Coronary artery (tissue), 2 donors: ENCODE measurements around the gene ZNF320.
A peak's percentile ranks its signal among the peaks of the same experiment; 100 is the strongest.
"Not testable (repeated sequence)": the region's sequence is repeated elsewhere in the genome, so short reads cannot be mapped to it uniquely, and the experiment has no call there.

Experiments
- DNase-seq: peaks from one replicate; pipeline ENCODE4 v3.0.0-alpha.2; 2017; ENCODE audit warnings: low spot score
- H3K27ac ChIP-seq, 2 donors: fragments of 200-600 bp; sonication (generic); one replicate each; pipeline ENCODE4 v1.5.1; 2016 to 2019
- H3K4me3 ChIP-seq: fragments of 200-600 bp; sonication (generic); 2 replicates; pipeline ENCODE4 v1.5.1; 2016; ENCODE audit warnings: mild to moderate bottlenecking, moderate library complexity
- TF ChIP-seq, protein P1 (sequence below): fragments of 200-600 bp; sonication (generic); IDR thresholded peaks from one replicate; pipeline ENCODE4 v1.5.1; 2019; ENCODE audit warnings: antibody characterized with exemption

ZNF320 gene

DNA sequence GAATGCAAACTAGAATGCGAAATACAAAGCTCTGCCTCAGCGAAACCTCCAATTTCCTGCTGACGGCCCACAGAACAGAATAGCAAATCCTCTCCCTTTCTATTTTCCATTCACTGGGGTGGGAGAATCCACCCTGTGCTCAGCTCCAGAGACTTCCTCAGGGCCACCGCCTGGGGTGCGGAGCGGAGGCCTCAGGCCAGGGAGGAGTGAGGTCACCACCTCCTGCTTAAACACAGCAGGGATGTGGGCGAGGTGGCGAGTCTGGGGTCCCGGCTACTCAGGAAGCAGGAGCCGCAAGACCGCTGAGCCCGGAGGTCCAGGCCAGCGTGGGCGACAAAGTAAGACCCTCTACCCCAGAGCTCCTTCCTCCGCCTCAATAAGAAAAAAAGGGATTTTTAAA lies 666 bp upstream of the ZNF320 start:
- H3K4me3 ChIP-seq: peak overlapping the region; percentile 96
- TF ChIP-seq, protein P1, sequence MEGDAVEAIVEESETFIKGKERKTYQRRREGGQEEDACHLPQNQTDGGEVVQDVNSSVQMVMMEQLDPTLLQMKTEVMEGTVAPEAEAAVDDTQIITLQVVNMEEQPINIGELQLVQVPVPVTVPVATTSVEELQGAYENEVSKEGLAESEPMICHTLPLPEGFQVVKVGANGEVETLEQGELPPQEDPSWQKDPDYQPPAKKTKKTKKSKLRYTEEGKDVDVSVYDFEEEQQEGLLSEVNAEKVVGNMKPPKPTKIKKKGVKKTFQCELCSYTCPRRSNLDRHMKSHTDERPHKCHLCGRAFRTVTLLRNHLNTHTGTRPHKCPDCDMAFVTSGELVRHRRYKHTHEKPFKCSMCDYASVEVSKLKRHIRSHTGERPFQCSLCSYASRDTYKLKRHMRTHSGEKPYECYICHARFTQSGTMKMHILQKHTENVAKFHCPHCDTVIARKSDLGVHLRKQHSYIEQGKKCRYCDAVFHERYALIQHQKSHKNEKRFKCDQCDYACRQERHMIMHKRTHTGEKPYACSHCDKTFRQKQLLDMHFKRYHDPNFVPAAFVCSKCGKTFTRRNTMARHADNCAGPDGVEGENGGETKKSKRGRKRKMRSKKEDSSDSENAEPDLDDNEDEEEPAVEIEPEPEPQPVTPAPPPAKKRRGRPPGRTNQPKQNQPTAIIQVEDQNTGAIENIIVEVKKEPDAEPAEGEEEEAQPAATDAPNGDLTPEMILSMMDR: no peak
- peak overlapping the region; percentile 73 to 95 for H3K27ac ChIP-seq
- DNase-seq: no peak

DNA sequence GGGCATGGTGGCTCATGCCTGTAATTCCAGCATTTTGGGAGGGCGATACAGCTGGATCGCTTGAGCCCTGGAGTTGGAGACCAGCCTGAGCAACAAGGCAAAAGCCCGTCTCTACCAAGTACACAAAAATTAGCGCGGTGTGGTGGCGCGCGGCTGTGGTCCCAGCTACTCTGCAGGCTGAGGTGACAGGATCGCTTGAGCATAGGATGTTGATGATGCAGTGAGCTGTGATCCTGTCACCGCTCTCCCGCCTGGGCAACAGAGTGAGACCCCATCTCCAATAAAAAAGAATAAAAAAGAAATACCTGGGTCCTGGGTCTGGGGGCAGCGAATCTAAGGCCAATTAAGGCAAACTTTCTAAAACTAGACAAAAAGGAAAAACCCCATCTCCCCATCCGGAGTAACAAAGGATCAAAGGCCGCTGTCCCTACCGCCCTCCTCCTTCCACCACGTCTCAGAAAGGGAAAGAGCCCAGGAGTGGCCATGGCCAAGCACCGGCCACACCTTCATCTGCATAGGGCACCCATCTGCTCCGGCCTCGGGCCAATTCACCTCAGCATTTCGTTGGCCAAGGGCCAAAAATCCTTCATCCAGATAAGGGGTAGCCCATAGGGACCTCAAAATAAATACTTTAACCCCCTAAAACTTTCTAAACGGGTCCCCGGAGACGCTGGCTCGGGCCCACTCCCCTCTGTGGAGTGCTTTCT lies 851 bp downstream of the ZNF320 start:
- TF ChIP-seq, protein P1: no peak
- no peak for DNase-seq
- peak overlapping the region; percentile 96 for H3K4me3 ChIP-seq
- peak overlapping the region; percentile 73 to 95 for H3K27ac ChIP-seq

DNA sequence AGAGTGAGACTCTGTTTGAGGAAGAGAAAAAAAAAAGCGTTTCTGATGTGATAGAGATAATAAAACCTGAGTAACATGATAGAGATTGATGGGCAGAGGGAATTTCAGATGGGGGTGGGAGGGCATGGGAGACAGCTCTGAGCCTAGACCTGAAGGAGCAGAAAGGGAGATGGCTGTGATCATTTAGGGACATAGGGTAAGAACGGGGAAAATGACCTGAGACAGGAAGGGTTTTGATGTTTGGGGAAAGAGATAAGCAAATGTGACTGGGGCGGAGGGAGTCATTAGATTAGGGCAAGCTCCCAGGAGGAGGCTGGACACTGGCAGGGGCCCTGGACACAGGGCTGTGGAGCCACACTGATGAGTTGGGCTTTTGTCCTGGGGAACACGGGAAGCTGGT lies 6.1 kb downstream of the ZNF320 start:
- TF ChIP-seq, protein P1: no peak
- no peak overlapping the region for H3K27ac ChIP-seq
- no peak for DNase-seq
- no peak overlapping the region for H3K4me3 ChIP-seq

DNA sequence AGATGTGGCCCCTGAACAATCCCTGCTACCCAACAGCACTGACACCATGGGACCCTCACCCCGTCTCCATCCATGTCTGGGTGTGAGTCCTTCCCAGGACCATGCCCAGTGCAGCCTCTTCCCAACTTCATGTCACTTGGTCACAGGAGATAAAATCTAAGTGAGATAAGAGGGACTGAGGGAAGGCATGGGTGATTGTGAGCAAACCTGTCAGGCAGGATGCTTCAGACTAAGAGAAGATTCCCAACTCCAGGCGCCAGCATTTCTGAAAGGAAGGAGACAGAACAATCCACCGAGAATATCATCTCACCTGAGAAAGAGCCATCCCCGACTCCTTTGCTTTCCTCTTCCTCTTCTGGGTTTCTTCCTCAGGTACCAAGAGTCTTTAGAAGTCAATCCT lies 7.5 kb downstream of the ZNF320 start:
- TF ChIP-seq, protein P1: no peak
- DNase-seq: no peak
- H3K27ac ChIP-seq: no peak overlapping the region
- no peak overlapping the region for H3K4me3 ChIP-seq

DNA sequence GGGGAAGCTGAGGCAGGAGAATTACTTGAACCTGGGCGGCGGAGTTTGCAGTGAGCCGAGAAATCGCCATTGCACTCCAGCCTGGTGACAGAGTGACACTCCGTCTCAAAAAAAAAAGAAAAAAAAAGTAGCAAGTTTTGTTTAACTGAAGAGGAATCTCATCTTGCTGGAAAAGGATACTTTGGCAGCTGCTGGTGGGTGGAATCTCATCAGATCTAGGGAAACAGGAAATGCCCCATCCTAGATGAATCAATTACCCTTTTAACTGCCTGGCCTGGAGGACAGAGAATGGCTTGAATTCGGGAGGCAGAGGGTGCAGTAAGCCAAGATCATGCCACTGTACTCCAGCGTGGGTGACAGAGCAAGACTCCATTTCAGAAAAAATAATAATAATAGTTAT lies 8.4 kb downstream of the ZNF320 start:
- no peak for DNase-seq
- TF ChIP-seq, protein P1: no peak
- Histone ChIP-seq H3K4me3 (no peak overlapping the region), H3K27ac (no peak overlapping the region)

DNA sequence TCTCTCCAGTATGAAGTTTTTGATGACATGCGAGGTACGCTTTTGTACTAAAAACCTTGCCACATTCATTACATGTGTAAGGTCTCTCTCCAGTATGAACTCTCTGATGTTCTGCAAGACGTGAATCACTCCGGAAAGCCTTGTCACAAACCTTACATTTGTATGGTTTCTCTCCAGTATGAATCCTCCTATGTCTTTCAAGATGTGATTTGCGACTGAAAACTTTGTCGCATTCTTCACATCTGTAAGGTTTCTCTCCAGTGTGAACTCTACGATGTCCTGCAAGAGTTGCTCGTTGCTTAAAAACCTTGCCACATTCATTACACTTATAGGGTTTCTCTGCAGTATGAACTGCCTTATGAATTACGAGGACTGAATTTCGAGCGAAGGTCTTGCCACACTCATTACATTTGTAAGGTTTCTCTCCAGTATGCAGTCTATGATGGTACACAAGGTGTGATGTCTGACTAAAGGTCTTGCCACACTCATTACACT lies 16.5 kb downstream of the ZNF320 start:
- TF ChIP-seq, protein P1: no peak
- no peak overlapping the region for H3K4me3 ChIP-seq
- DNase-seq: no peak

DNA sequence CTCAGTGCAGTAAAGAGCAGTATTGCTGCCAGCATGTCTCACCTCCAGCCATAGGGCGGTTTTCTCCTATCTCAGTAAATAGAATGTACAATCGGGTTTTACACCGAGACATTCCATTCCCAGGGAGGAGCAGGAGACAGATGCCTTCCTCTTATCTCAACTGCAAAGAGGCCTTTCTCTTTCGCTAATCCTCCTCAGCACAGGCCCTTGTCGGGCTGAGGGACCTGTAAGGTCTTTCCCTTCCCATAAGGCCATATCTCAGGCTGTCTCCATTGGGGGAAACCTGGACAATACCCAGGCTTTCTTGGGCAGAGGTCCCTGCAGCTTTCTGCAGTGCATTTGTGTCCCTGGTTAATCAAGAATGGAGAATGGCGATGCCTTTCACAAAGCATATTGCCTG lies 24.4 kb downstream of the ZNF320 start:
- DNase-seq, H3K27ac ChIP-seq, H3K4me3 ChIP-seq: not testable (repeated sequence)

More for the DNA sequence above, 16.5 kb downstream of the ZNF320 start:
- H3K27ac ChIP-seq: no peak overlapping the region
